NCI-H510A (cell line): ENCODE data around the gene HYPK.
A peak's percentile ranks its signal among the peaks of the same experiment; 100 is the strongest.
"Not testable (repeated sequence)": the region's sequence is repeated elsewhere in the genome, so short reads cannot be mapped to it uniquely, and the experiment has no call there.

ENCODE experiments used
- DNase-seq: peaks from one replicate; lab custom pipeline; 2025; lab: John Stamatoyannopoulos, UW

The HYPK gene

DNA sequence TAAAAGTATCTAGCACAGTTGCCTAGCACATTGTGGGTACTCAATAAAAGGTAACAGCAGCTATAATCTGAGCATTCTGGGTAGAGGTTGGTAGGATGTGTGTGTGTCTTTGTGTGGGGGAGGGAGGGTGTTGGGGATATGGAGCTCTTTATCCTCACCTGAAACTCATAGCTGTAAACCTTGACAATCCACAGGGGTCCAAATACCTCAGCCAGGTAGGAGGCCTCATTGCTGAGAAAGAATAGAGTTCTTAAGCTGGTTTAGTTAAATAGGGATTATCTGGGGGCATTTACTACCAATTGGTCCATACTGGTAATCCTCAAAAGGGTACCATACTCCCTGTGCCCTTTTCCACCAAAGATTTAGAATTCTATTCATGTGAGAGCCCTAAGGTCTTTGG, 4.4 kb upstream of the HYPK start:
- DNase-seq, result no peak

DNA sequence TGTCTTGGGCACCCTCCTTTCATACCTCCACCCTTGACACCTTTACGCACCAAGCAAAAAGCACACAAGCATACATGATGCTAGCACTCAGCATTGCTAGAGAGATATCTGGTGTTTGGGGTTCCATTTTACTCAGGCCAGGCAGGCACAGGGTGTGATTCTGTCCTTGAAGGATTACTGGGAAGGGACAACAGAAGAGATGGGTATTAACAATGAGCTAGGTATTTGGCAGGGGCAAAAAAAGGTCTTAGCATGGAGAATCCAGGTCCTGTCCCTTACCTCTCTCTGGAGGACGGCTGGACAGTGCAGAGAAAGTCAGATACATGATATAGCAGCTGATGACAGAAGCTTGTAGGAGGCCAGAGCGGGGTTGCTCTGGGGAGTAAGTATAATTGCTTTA, 3.8 kb upstream of the HYPK start:
- DNase-seq, result no peak

DNA sequence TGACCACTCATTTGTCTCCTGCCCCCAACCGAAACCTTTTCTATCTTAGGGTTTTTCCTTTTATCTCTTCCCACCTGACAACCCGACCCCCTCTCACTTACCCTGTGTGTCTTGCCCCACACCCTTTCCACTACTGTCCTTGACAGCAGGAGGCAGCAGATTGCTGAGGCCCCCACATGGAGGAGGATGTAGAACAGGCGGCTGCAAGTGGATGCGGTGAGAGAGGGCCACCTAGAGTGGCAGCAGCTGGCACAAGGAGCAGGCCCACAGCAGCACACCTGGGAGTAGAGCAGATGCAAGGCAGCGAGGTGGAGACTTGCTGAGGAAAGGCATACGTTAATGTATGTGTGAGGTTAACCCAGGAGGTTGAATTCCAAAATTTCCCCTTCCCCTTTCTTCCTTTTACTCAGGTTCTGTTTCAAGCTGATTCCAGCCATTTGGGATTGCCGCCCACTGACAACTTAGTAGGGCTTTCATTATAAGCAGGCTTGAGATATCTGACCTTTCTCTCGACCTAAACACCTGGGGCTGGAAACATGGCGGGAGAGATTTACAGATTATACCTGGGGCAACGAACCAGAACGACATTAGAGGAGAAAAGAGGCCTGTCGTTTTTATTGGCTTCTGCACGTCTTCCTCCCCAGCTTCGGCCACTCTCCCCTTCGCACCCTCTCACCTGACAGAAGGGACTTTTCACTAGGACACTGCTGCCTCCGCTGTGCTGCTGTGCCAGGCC, 1.0 kb upstream of the HYPK start:
- DNase-seq, result peak; percentile 65

DNA sequence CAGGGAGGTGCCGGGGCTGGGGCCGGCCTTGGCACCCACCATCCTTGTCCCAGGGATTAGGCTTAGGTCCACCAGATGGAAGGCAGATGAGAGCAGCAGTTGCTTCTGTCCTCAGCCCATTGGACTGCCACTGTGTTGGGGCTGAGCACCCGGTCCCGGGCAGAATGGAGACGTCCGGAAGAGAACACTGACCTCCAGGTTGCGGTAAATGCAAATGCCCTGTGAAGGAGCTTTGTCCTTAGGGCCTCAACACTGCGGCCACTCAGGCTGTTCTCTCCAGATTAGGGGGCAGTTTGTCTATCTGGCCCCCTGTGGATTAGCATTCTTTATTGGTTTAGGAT, 484 bp upstream of the HYPK start, which contains the start of gene SERINC4:
Gene SERINC4, minus strand, starts transcription at position 276 of the 341 bp plus-strand sequence. Its CDS starts 234 bp downstream, at position 42.
- no peak for DNase-seq

DNA sequence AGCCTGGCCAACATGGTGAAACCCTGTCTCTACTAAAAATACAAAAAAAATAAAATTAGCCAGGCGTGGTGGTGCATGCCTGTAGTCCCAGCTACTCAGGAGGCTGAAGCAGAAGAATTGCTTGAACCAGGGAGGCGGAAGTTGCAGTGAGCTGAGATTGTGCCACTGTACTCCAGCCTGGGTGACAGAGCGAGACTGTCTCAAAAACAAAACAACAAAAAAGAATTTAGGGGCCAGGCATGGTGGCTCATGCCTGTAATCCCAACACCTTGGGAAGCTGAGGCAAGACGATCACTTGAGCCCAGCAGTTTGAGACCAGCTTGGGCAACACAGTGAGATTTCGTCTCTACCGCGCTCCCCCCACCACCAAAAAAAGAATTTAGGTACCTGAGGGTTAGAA, 2.3 kb downstream of the HYPK start:
- DNase-seq, result not testable (repeated sequence)

DNA sequence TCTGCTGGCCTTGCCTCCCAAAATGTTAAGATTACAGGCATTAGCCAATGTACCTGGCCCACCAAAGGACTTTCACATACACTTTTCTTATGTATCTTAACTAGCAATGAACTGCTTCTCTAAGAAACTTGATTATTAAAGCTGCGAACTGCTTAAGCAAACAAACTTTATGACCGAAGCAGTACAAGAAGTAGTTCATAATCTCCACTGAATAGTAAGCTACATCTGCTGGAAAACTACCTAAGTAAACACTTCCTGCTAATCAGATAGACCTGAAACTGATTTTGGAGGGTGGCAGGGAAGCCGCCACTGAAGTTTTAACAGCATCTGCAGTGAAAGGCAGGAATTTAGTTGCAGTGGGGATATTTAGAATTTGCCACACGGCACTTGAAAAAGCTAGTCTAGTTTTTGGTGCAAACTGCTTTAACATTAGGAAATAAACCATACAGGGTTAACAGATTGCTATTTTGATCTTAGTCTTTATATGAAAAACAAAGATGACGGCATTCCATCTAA, 8.1 kb downstream of the HYPK start:
- DNase-seq, result no peak

DNA sequence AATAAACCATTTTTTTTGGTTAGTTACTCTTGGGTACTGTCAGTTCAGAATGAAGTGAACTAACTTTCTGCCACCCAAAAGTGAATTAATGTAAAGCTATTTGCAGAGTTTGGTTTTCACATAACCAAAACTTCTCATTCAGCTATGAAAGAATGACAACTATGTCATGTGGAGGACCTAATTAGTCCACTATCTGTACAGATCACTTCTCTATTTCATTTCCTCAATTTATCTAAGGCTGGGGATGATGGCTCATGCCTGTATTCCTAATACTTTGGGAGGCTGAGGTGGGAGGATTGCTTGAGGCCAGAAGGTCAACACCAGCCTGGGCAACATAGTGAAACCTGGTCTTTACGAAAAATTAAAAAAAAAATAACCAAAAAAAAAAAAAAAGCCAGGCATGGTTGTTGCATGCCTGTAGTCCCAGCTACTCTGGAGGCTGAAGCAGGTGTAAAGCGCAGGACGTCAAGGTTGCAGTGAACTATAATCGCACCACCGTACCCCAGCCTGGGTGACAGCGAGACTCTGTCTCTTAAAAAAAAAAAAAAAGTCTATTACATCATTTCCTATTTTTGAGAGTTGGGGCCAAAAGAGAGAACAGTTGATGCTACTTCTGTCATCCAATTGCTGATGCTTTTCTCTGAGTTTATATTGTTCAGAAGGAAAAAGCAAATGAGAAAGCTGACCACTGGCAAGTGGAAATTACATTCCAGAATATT, 8.7 kb downstream of the HYPK start:
- DNase-seq, result no peak

DNA sequence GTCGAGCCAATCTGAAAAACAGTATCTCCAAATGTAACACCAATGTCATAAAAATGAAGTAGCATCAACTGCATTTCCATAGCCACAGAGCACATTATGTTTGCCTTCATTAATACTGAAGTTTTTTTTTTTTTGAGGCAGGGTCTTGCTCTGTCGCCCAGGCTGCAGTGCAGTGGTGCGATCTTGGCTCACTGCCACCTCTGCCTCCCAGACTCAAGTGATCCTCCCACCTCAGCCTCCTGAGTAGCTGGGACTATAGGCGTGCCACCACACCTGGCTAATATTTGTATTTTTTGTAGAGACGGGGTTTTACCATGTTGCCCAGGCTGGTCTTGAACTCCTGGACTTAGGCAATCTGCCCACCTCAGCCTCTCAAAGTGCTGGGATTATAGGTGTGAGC, 14.7 kb downstream of the HYPK start:
- DNase-seq, result not testable (repeated sequence)

DNA sequence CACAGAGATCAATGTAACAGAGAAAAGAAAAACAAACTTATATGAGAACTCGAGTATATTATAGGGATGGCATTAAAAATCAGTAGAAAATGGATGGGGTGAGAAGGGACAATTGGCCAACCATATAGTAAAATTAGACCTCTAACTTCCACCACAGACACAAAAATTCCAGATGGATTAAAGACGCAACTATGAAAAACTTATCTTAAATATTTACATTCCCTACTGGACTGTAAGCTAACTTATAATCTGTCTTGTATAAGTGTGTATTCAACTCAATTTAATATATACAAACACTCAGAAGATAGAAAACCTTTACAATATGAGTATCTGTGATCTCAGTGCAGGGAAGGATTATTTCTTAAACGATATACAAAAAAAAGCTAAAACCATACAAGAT, 21.1 kb downstream of the HYPK start:
- no peak for DNase-seq

DNA sequence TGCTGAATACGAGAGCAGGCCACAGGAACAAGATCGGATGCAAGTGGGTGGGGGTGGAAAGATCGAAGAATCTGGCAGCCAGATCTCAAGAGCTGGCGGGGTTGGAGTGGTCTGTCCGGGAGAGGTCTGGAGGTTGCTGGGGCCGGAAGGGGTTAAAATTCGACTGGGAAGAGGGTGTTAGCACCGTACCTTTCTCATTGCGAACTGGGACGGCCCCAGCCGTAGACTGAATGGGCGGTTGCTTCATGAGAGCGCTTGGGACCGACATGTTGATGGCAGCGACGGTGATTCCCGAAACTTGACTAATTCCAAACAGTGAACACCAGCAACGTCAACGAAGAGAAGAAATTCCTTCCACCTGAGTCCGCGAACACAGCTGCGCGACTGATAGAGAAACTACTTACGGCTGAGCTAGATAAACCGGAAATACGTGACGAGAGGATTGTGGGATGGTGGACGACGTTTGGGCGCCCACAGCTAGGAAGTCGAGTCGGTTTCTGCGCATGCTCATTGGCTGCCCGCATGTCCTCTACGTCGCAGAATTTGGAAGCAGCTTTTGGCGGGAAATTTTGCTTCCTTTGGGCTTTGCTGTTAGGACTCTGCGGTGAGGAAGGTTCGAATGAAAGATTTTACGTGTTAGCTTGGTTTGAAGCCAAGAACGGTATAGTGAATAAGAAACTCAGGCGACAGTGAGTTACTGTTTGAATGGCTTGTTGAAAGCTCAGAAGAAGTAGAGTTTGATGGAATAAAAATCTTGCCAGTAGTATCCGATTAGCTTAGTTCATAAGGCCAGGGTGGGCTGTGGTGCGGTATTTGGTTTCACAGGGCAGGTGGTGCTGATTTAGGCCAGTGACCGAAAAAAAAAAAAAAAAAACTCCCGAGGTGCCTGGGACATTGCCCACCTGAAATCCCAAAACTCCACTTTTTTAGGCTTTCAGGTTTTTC, 24.2 kb downstream of the HYPK start, which contains the start of gene MFAP1:
Gene MFAP1, minus strand, starts transcription at position 389 of the 945 bp plus-strand sequence. Its CDS starts 121 bp downstream, at position 268.
- DNase-seq, result peak; percentile 84

DNA sequence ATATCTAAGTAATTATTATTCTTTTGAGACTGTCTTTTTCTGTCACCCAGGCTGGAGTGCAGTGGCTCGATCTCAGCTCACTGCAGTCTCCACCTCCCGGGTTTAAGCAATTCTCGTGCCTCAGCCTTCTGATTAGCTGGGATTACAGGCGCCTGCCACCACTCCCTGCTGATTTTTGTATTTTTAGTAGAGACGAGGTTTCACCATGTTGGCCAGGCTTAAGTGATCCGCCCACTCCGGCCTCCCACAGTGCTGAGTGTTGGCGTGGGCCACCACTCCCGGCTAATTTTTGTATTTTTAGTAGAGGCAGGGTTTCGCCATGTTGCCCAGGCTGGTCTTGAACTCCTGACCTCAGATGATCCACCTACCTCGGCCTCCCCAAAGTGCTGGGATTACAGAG, 24.9 kb downstream of the HYPK start:
- DNase-seq, result not testable (repeated sequence)

DNA sequence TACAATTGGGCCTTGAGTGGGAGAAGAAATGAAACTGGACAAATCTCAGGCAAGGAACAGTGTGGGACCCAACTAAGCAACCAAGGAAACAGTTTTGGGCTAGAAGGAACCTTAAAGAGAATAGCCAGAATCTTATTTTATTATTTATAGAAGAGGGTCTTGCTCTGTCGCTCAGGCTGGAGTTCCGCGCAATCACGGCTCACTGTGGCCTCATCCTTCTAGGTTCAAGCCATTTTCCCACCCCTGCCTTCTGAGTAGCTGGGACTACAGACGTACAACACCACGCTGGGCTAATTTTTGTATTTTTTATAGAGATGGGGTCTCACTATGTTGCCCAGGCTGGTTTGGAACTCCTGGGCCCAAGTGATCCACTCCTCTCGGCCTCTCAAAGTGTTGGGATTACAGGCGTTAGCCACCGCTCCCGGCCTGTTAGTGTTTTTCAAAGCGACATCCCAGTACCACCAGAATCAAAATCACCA, 25.7 kb downstream of the HYPK start:
- no peak for DNase-seq

DNA sequence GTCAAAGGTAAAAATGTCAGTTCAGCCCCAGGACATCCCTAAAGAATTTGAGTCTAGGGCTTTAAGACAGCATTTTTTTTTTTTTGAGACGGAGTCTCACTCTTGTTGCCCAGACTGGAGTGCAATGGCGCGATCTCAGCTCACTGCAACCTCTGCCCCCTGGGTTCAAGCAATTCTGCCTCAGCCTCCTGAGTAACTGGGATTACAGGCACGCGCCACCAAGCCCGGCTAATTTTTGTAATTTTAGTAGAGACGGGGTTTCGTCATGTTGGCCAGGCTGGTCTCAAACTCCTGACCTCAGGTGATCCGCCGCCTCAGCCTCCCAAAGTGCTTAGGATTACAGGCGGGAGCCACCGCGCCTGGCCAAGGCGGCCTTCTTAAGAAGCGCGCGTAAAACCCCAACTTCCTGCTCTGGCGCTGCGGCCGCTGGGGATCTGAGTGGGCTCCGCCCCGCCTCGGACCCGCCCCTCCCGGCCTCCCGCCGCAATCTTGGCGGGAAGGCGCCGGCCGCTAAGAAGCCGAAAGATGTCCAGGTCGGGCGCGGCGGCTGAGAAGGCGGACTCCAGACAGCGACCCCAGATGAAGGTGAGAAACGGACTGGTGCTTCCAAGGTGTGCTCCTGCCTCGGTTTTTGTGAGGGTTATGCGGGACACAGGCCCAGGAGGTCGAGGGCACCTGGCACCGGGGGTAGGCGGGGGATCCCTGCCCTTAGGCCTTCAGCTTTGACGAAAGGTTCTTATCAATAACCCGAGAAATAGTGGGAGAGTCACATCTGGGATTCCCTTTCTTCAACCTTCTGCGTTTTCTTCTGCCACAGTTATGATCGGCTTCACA, 26.3 kb downstream of the HYPK start, which contains the start of gene WDR76:
Gene WDR76, plus strand, starts transcription at position 495 of the 834 bp plus-strand sequence. Its CDS starts 31 bp downstream, at position 526.
- DNase-seq, result peak; percentile 64

DNA sequence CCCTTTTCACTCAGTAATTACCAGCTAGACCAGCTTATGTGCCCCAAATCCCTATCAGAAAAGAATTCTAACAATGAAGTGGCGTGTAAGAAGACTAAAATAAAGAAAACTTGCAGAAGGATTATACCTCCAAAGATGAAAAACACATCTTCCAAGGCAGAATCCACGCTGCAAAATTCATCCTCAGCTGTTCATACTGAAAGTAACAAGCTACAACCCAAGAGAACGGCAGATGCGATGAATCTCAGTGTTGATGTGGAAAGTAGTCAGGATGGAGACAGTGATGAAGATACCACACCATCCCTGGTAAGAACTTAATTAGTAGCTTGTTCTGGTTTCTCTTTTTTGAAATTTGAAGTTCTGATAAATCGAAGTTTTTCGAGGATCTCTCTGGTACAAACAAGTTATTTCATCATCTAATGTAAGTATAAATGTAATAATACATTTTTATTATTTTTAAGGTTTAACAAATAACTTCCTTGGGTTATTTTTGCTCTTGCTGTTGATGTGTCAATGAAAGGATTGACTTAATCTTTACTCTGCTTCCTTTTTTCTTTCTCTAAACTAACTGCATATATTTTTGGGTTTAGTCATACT, 27.8 kb downstream of the HYPK start:
- DNase-seq, result no peak

DNA sequence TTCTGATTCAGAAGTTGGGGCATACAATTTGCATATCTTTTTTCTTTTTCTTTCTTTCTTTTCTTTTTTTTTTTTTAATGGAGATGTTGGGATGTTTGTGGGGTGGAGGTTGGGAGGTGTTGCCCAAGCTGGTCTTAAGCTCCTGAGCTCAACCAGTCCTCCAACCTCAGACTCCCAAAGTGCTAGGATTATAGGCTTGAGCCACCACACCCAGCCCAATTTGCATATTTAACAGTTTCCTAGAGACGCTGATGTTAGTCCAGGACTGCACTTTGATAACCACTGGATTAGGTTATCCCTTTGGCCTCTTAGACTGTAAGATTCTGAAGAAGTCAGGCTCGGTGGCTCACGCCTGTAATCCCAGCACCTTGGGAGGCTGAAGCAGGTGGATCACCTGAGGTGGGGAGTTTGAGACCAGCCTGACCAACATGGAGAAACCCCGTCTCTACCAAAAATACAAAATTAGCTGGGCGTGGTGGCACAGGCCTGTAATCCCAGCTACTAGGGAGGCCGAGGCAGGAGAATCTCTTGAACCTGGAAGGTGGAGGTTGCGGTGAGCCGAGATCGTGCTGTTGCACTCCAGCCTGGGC, 29.6 kb downstream of the HYPK start:
- DNase-seq, result not testable (repeated sequence)

DNA sequence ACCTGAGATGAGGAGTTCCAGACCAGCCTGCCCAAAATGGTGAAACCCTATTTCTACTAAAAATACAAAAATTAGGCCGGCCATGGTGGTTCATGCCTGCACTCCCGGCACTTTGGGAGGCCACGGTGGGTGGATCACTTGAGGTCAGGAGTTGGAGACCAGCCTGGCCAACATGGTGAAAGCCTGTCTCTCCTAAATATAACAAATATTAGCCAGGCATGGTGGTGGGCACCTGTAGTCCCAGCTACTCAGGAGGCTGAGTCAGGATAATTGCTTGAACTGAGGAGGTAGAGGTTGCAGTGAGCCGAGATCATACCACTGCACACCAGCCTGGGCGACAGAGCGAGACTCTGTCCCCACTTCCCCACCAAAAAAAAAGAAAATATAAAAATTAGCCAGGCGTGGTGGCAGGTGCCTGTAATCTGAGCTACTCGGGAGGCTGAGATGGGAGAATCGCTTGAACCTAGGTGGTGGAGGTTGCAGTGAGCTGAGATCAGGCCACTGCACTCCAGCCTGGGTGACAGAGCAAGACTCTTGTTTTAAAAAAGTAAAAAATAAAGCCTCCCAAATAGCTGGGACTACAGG, 30.4 kb downstream of the HYPK start:
- not testable (repeated sequence) for DNase-seq

DNA sequence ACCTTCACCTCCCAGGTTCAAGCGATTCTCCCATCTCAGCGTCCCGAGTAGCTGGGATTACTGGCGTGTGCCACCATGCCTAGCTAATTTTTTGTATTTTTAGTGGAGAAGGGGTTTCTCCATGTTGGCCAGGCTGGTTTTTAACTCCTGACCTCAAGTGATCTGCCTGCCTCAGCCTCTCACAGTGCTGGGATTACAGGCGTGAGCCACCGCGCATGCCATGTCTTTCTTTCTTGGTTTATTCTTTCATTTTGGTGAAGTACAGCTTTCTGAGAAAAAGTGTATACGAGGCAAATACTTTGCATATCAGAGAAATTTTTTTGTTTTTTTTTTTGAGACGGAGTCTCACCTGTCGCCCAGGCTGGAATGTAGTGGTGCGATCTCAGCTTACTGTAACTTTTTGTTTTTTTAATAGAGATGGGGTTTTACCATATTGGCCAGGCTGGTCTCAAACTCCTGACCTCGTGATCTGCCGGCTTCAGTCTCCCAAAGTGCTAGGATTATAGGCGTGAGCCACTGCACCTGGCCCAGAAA, 31.2 kb downstream of the HYPK start:
- DNase-seq, result not testable (repeated sequence)

DNA sequence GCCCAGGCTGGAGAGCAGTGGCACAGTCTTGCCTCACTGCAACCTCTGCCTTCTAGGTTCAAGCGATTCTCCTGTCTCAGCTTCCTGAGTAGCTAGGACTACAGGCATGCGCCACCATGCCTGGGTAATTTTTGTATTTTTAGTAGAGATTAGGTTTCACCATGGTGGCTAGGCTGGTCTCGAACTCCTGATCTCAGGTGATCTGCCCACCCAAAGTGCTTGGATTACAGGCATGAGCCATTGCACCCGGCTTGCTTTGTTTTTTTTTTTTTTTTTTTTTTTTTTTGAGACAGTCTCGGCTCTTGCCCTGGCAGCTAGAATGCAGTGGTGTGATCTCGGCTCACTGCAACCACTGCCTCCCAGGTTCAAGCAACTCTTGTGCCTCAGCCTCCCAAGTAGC, 32.1 kb downstream of the HYPK start:
- not testable (repeated sequence) for DNase-seq

DNA sequence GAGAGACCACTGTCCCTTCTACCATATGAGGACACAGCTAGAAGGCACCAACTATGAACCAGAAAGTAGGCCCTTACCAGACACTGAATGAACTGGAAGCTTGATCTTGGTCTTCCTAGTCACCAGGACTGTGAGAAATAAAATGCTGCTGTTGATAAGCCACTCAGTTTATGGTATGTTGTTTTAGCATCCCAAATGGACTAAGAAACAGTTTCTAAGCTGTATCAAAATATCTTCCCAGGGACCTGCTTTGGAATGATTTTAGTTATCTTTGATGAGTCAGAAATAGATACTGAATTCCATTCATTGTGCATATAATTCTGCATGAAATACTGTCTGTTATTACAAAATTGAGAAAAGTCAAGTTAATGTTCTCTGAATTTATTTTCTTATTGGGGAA, 45.0 kb downstream of the HYPK start:
- no peak for DNase-seq
